ENCODE results near the gene ADAM19. TPM values are rescaled to one million over a fixed set of nuclear protein-coding genes. Genes with fewer than 3 reads are reported as not detected.
A peak's percentile ranks its signal among the peaks of the same experiment; 100 is the strongest.

The ADAM19 gene
- total and polyA plus RNA-seq, 2 of the 4 experiments (the other 2 are of a cell fraction) = 35.5 to 49.2 TPM

GRCh38 chr5:157509093-157509492 is 66.5 kb downstream of the ADAM19 start:
- peak overlapping the region; percentile 25; the same call in 1 of the 2 replicates for H4K91ac ChIP-seq (ENCODE audit: insufficient read depth, low read depth, low read length)
- POLR2A ChIA-PET (ENCODE audit: unreplicated experiment) = interaction anchor here (0.6 kb wide), 1 partner anchor 141 kb away, joined by 3 read pairs; no protein-coding TSS in a partner anchor

More at GRCh38 chr5:157509093-157509492, 66.5 kb downstream of the ADAM19 start:
- Histone ChIP-seq H3K4me2 (ENCODE audit: low read depth, low read length) (no peak overlapping the region), H3K4ac (ENCODE audit: low read depth, low read length) (peak overlapping the region; percentile 66; the same call in 1 of the 2 replicates), H3K79me1 (ENCODE audit: low read depth in 1 of 2, low read length in 2 of 2) (peaks cover 30 to 63% of the 10 kb centered on the region in 2 experiments), H2AK9ac (replicated peaks; ENCODE audit: low read depth, low read length, poor library complexity) (peak overlapping the region; percentile 70), H4K20me1 (ENCODE audit: insufficient read depth, low read length) (peaks cover 9% of the 10 kb centered on the region), H3K9me1 (ENCODE audit: insufficient read depth, low read length) (peaks cover 30% of the 10 kb centered on the region), H4K5ac (ENCODE audit: low read depth, low read length) (peak overlapping the region; percentile 24), H3K56ac (ENCODE audit: extremely low read depth, insufficient read depth, low read length) (no peak overlapping the region), H2BK5ac (ENCODE audit: low read depth, low read length, poor library complexity, severe bottlenecking) (peak overlapping the region; percentile 25), H2AFZ (replicated peaks; ENCODE audit: low read length, poor library complexity) (no peak overlapping the region), H3K14ac (replicated peaks; ENCODE audit: low read depth, low read length) (peak overlapping the region; percentile 76), H3K18ac (ENCODE audit: low read depth, low read length) (peak overlapping the region; percentile 36), H4K8ac (ENCODE audit: low read depth in 2 of 2, low read length in 2 of 2) (peak overlapping the region in 1 of 2 experiments; percentile 26; a peak in 2 of 4 replicates), H3K36me3 (ENCODE audit: control insufficient read depth, insufficient read depth, low read length) (peaks cover 24% of the 10 kb centered on the region), H3K27ac (ENCODE audit: insufficient read depth, low read length) (peak overlapping the region; percentile 58; the same call in 1 of the 2 replicates), H3K4me3 (ENCODE audit: insufficient read depth, low read depth, low read length) (no peak overlapping the region), H3K23ac (ENCODE audit: low read depth, low read length) (no peak overlapping the region), H3K4me1 (ENCODE audit: control insufficient read depth, insufficient read depth, low read length) (peaks cover 25% of the 10 kb centered on the region), H2BK120ac (ENCODE audit: low read depth, low read length) (peak overlapping the region; percentile 4; the same call in 1 of the 2 replicates), H3K9ac (ENCODE audit: low read depth, low read length) (no peak overlapping the region), H2BK15ac (ENCODE audit: low read depth, low read length) (peak overlapping the region; percentile 59; the same call in 1 of the 3 replicates), H2BK20ac (ENCODE audit: low read depth, low read length) (no peak overlapping the region), H2AK5ac (ENCODE audit: low read depth, low read length) (peak overlapping the region; percentile 87), H3K9me3 (ENCODE audit: control insufficient read depth, insufficient read depth, low read length) (no peaks in the 10 kb centered on the region), H3K27me3 (ENCODE audit: control insufficient read depth, insufficient read depth, low read length) (no peaks in the 10 kb centered on the region)
- BruUV-seq (replicated peaks) = no TSS peak
- intact Hi-C loops (cut with micrococcal nuclease) = loop anchor here (10.0 kb wide), 1 partner anchor 206 kb away; no protein-coding TSS in a partner anchor
- dilution Hi-C loops (cut with HindIII; ENCODE audit: low sequenced_read_pairs, unreplicated experiment) = no loop called here
- ATAC-seq (ENCODE audit: low read depth) (peak; percentile 22; the same call in 1 of the 2 replicates), DNase-seq (peak; percentile 38)
- TF ChIP-seq MAZ (IDR thresholded peaks at IDR 0.05; ENCODE audit: borderline replicate concordance, low read depth, low read length) = no peak
- TF ChIP-seq, protein P1, sequence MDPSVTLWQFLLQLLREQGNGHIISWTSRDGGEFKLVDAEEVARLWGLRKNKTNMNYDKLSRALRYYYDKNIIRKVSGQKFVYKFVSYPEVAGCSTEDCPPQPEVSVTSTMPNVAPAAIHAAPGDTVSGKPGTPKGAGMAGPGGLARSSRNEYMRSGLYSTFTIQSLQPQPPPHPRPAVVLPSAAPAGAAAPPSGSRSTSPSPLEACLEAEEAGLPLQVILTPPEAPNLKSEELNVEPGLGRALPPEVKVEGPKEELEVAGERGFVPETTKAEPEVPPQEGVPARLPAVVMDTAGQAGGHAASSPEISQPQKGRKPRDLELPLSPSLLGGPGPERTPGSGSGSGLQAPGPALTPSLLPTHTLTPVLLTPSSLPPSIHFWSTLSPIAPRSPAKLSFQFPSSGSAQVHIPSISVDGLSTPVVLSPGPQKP (IDR thresholded peaks at IDR 0.05; ENCODE audit: borderline replicate concordance, low read depth, low read length) = no peak
- TF ChIP-seq, protein P2, sequence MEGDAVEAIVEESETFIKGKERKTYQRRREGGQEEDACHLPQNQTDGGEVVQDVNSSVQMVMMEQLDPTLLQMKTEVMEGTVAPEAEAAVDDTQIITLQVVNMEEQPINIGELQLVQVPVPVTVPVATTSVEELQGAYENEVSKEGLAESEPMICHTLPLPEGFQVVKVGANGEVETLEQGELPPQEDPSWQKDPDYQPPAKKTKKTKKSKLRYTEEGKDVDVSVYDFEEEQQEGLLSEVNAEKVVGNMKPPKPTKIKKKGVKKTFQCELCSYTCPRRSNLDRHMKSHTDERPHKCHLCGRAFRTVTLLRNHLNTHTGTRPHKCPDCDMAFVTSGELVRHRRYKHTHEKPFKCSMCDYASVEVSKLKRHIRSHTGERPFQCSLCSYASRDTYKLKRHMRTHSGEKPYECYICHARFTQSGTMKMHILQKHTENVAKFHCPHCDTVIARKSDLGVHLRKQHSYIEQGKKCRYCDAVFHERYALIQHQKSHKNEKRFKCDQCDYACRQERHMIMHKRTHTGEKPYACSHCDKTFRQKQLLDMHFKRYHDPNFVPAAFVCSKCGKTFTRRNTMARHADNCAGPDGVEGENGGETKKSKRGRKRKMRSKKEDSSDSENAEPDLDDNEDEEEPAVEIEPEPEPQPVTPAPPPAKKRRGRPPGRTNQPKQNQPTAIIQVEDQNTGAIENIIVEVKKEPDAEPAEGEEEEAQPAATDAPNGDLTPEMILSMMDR (conservative IDR thresholded peaks at IDR 0.05; ENCODE audit: low read depth, low read length) = no peak
- TF ChIP-seq CHD1 (IDR thresholded peaks at IDR 0.05; ENCODE audit: low read depth, low read length) = no peak
- no peak for TF ChIP-seq MAFK (IDR thresholded peaks at IDR 0.05; ENCODE audit: low read depth, low read length)
- no peak for TF ChIP-seq RFX5 (IDR thresholded peaks at IDR 0.05; ENCODE audit: low read depth, low read length)
- TF ChIP-seq CEBPB (IDR thresholded peaks at IDR 0.05; ENCODE audit: low read depth, low read length) = no peak
- CTCF ChIA-PET = interaction anchor here (0.6 kb wide), 1 partner anchor 91 kb away, joined by 3 read pairs; no protein-coding TSS in a partner anchor
- in situ Hi-C loops (cut with MboI; ENCODE audit: low sequenced_read_pairs) = loop anchor here (10.0 kb wide), 1 partner anchor 206 kb away; no protein-coding TSS in a partner anchor
- WGBS, 2 experiments (ENCODE audit: extremely low coverage in 2 of 2, insufficient read length in 1 of 2) = 96% methylated on average over 4 of the region's 9 CpGs; no CpG with 5 or more reads in 1 of the 2 experiments
